Measurements from ENCODE around the gene NUBPL. TPM values are rescaled to one million over a fixed set of nuclear protein-coding genes. Genes with fewer than 3 reads are reported as not detected.

Gene NUBPL
- polyA plus RNA-seq, 4 donors = 1.1 to 12.2 (median 4.6) TPM

- H3K4me3 ChIP-seq (ENCODE audit: low read depth in 1 of 3, low read length in 3 of 3) = no peak overlapping the region
- no peaks in the 10 kb centered on the region for H3K36me3 ChIP-seq (ENCODE audit: control insufficient read depth in 3 of 3, insufficient read depth in 2 of 3, low read depth in 1 of 3, low read length in 3 of 3)
- no peaks in the 10 kb centered on the region for H3K9me3 ChIP-seq (ENCODE audit: control insufficient read depth in 2 of 2, insufficient read depth in 1 of 2, low read depth in 1 of 2, low read length in 1 of 2)
- DNase-seq (no peak), FAIRE-seq (no peak)
- no peaks in the 10 kb centered on the region for H3K4me1 ChIP-seq (ENCODE audit: control insufficient read depth in 3 of 3, insufficient read depth in 2 of 3, low read depth in 1 of 3, low read length in 2 of 3)
- H3K27me3 ChIP-seq (ENCODE audit: control insufficient read depth in 3 of 3, insufficient read depth in 3 of 3, low read length in 3 of 3) = no peaks in the 10 kb centered on the region
- no peak overlapping the region for H3K27ac ChIP-seq (ENCODE audit: low read depth in 1 of 3, low read length in 2 of 3)
Measured at GRCh38 chr14:31819281-31819680, 258.1 kb downstream of the NUBPL start.

- H3K27me3 ChIP-seq (ENCODE audit: control insufficient read depth in 3 of 3, insufficient read depth in 3 of 3, low read length in 3 of 3) = no peaks in the 10 kb centered on the region
- DNase-seq = no peak
- no peak overlapping the region for H3K4me3 ChIP-seq (ENCODE audit: low read depth in 1 of 3, low read length in 3 of 3)
- no peaks in the 10 kb centered on the region for H3K36me3 ChIP-seq (ENCODE audit: control insufficient read depth in 3 of 3, insufficient read depth in 2 of 3, low read depth in 1 of 3, low read length in 3 of 3)
- no peaks in the 10 kb centered on the region for H3K9me3 ChIP-seq (ENCODE audit: control insufficient read depth in 2 of 2, insufficient read depth in 1 of 2, low read depth in 1 of 2, low read length in 1 of 2)
- no peak overlapping the region for H3K27ac ChIP-seq (ENCODE audit: low read depth in 1 of 3, low read length in 2 of 3)
- no peak for FAIRE-seq
- H3K4me1 ChIP-seq (ENCODE audit: control insufficient read depth in 3 of 3, insufficient read depth in 2 of 3, low read depth in 1 of 3, low read length in 2 of 3) = peaks cover 0 to 2% (median 2%) of the 10 kb centered on the region in 3 donors
Measured at GRCh38 chr14:31825459-31825858, 264.3 kb downstream of the NUBPL start.

- Histone ChIP-seq H3K36me3 (ENCODE audit: control insufficient read depth in 3 of 3, insufficient read depth in 2 of 3, low read depth in 1 of 3, low read length in 3 of 3) (peaks cover 0 to 2% (median 0%) of the 10 kb centered on the region in 3 donors), H3K4me3 (ENCODE audit: low read depth in 1 of 3, low read length in 3 of 3) (no peak overlapping the region), H3K27me3 (ENCODE audit: control insufficient read depth in 3 of 3, insufficient read depth in 3 of 3, low read length in 3 of 3) (no peaks in the 10 kb centered on the region), H3K9me3 (ENCODE audit: control insufficient read depth in 2 of 2, insufficient read depth in 1 of 2, low read depth in 1 of 2, low read length in 1 of 2) (no peaks in the 10 kb centered on the region), H3K27ac (ENCODE audit: low read depth in 1 of 3, low read length in 2 of 3) (no peak overlapping the region), H3K4me1 (ENCODE audit: control insufficient read depth in 3 of 3, insufficient read depth in 2 of 3, low read depth in 1 of 3, low read length in 2 of 3) (peaks cover 0 to 2% (median 2%) of the 10 kb centered on the region in 3 donors)
- DNase-seq (no peak), FAIRE-seq (no peak)
Measured at GRCh38 chr14:31827325-31827724, 266.1 kb downstream of the NUBPL start.

- H3K27me3 ChIP-seq (ENCODE audit: control insufficient read depth in 3 of 3, insufficient read depth in 3 of 3, low read length in 3 of 3) = no peaks in the 10 kb centered on the region
- no peak overlapping the region for H3K27ac ChIP-seq (ENCODE audit: low read depth in 1 of 3, low read length in 2 of 3)
- H3K4me3 ChIP-seq (ENCODE audit: low read depth in 1 of 3, low read length in 3 of 3) = no peak overlapping the region
- no peak for FAIRE-seq
- 74 to 97% (median 95%) methylated on average over 3 of the region's 3 CpGs for WGBS, 3 donors
- DNase-seq = peak in 1 of 2 donors; percentile 31
- no peaks in the 10 kb centered on the region for H3K9me3 ChIP-seq (ENCODE audit: control insufficient read depth in 2 of 2, insufficient read depth in 1 of 2, low read depth in 1 of 2, low read length in 1 of 2)
- H3K4me1 ChIP-seq (ENCODE audit: control insufficient read depth in 3 of 3, insufficient read depth in 2 of 3, low read depth in 1 of 3, low read length in 2 of 3) = peaks cover 0 to 2% (median 2%) of the 10 kb centered on the region in 3 donors
- H3K36me3 ChIP-seq (ENCODE audit: control insufficient read depth in 3 of 3, insufficient read depth in 2 of 3, low read depth in 1 of 3, low read length in 3 of 3) = peaks cover 0 to 2% (median 0%) of the 10 kb centered on the region in 3 donors
Measured at GRCh38 chr14:31828946-31829868, 268.0 kb downstream of the NUBPL start.

- WGBS, 3 donors = 40 to 50% (median 48%) methylated on average over 1 of the region's 1 CpG
- FAIRE-seq = no peak
- H3K36me3 ChIP-seq (ENCODE audit: control insufficient read depth in 3 of 3, insufficient read depth in 2 of 3, low read depth in 1 of 3, low read length in 3 of 3) = peaks cover 0 to 2% (median 0%) of the 10 kb centered on the region in 3 donors
- H3K4me1 ChIP-seq (ENCODE audit: control insufficient read depth in 3 of 3, insufficient read depth in 2 of 3, low read depth in 1 of 3, low read length in 2 of 3) = no peaks in the 10 kb centered on the region
- no peak overlapping the region for H3K27ac ChIP-seq (ENCODE audit: low read depth in 1 of 3, low read length in 2 of 3)
- DNase-seq = peak in 1 of 2 donors; percentile 2
- no peaks in the 10 kb centered on the region for H3K9me3 ChIP-seq (ENCODE audit: control insufficient read depth in 2 of 2, insufficient read depth in 1 of 2, low read depth in 1 of 2, low read length in 1 of 2)
- H3K27me3 ChIP-seq (ENCODE audit: control insufficient read depth in 3 of 3, insufficient read depth in 3 of 3, low read length in 3 of 3) = no peaks in the 10 kb centered on the region
- no peak overlapping the region for H3K4me3 ChIP-seq (ENCODE audit: low read depth in 1 of 3, low read length in 3 of 3)
Measured at GRCh38 chr14:31834616-31835015, 273.4 kb downstream of the NUBPL start.

- no peak overlapping the region for H3K4me3 ChIP-seq (ENCODE audit: low read depth in 1 of 3, low read length in 3 of 3)
- DNase-seq = no peak
- H3K4me1 ChIP-seq (ENCODE audit: control insufficient read depth in 3 of 3, insufficient read depth in 2 of 3, low read depth in 1 of 3, low read length in 2 of 3) = no peaks in the 10 kb centered on the region
- FAIRE-seq = no peak
- H3K27me3 ChIP-seq (ENCODE audit: control insufficient read depth in 3 of 3, insufficient read depth in 3 of 3, low read length in 3 of 3) = no peaks in the 10 kb centered on the region
- peaks cover 0 to 2% (median 0%) of the 10 kb centered on the region in 3 donors for H3K36me3 ChIP-seq (ENCODE audit: control insufficient read depth in 3 of 3, insufficient read depth in 2 of 3, low read depth in 1 of 3, low read length in 3 of 3)
- no peaks in the 10 kb centered on the region for H3K9me3 ChIP-seq (ENCODE audit: control insufficient read depth in 2 of 2, insufficient read depth in 1 of 2, low read depth in 1 of 2, low read length in 1 of 2)
- 86 to 95% (median 89%) methylated on average over 2 of the region's 2 CpGs for WGBS, 3 donors
- H3K27ac ChIP-seq (ENCODE audit: low read depth in 1 of 3, low read length in 2 of 3) = no peak overlapping the region
Measured at GRCh38 chr14:31835049-31835448, 273.8 kb downstream of the NUBPL start.

- no peak overlapping the region for H3K27ac ChIP-seq (ENCODE audit: low read depth in 1 of 3, low read length in 2 of 3)
- H3K27me3 ChIP-seq (ENCODE audit: control insufficient read depth in 3 of 3, insufficient read depth in 3 of 3, low read length in 3 of 3) = no peaks in the 10 kb centered on the region
- H3K4me3 ChIP-seq (ENCODE audit: low read depth in 1 of 3, low read length in 3 of 3) = no peak overlapping the region
- no peak for DNase-seq
- H3K36me3 ChIP-seq (ENCODE audit: control insufficient read depth in 3 of 3, insufficient read depth in 2 of 3, low read depth in 1 of 3, low read length in 3 of 3) = no peaks in the 10 kb centered on the region
- FAIRE-seq = no peak
- no peaks in the 10 kb centered on the region for H3K9me3 ChIP-seq (ENCODE audit: control insufficient read depth in 2 of 2, insufficient read depth in 1 of 2, low read depth in 1 of 2, low read length in 1 of 2)
- H3K4me1 ChIP-seq (ENCODE audit: control insufficient read depth in 3 of 3, insufficient read depth in 2 of 3, low read depth in 1 of 3, low read length in 2 of 3) = no peaks in the 10 kb centered on the region
- WGBS, 3 donors = 92 to 99% (median 93%) methylated on average over 5 of the region's 5 CpGs
Measured at GRCh38 chr14:31837031-31837430, 275.8 kb downstream of the NUBPL start.

GRCh38 chr14:31842899-31843298 is 281.7 kb downstream of the NUBPL start:
- DNase-seq (no peak), FAIRE-seq (no peak)
- Histone ChIP-seq H3K9me3 (ENCODE audit: control insufficient read depth in 2 of 2, insufficient read depth in 1 of 2, low read depth in 1 of 2, low read length in 1 of 2) (no peaks in the 10 kb centered on the region), H3K36me3 (ENCODE audit: control insufficient read depth in 3 of 3, insufficient read depth in 2 of 3, low read depth in 1 of 3, low read length in 3 of 3) (no peaks in the 10 kb centered on the region), H3K27me3 (ENCODE audit: control insufficient read depth in 3 of 3, insufficient read depth in 3 of 3, low read length in 3 of 3) (no peaks in the 10 kb centered on the region), H3K4me3 (ENCODE audit: low read depth in 1 of 3, low read length in 3 of 3) (no peak overlapping the region), H3K27ac (ENCODE audit: low read depth in 1 of 3, low read length in 2 of 3) (no peak overlapping the region), H3K4me1 (ENCODE audit: control insufficient read depth in 3 of 3, insufficient read depth in 2 of 3, low read depth in 1 of 3, low read length in 2 of 3) (no peaks in the 10 kb centered on the region)
- 78 to 93% (median 86%) methylated on average over 2 of the region's 2 CpGs for WGBS, 3 donors

Measured in small intestine (tissue), 7 donors.